ENCODE measurements around the gene MAGEA9B.
"Not testable (repeated sequence)": the region's sequence is repeated elsewhere in the genome, so short reads cannot be mapped to it uniquely, and the experiment has no call there.

Gene MAGEA9B

GRCh38 chrX:149587359-149587758 is at the start of gene MAGEA9B:
Gene MAGEA9B (minus strand): TSS chrX:149587459. CDS start chrX:149583179, 4,280 bp downstream.
- not testable (repeated sequence) for DNase-seq

GRCh38 chrX:149633511-149633910 is 46.3 kb upstream of the MAGEA9B start:
- no peak for DNase-seq

GRCh38 chrX:149631234-149632165 is 44.2 kb upstream of the MAGEA9B start, which contains the start of gene TMEM185A:
Gene TMEM185A (minus strand): TSS chrX:149631792. CDS start chrX:149631580, 212 bp downstream.
- DNase-seq, result peak; percentile 78

GRCh38 chrX:149630681-149631233 is 43.5 kb upstream of the MAGEA9B start:
- DNase-seq, result no peak

GRCh38 chrX:149629730-149630387 is 42.6 kb upstream of the MAGEA9B start:
- no peak for DNase-seq

- DNase-seq, result no peak
Measured at GRCh38 chrX:149628768-149629167, 41.5 kb upstream of the MAGEA9B start.

GRCh38 chrX:149628280-149628679 is 41.0 kb upstream of the MAGEA9B start:
- DNase-seq, result no peak

GRCh38 chrX:149626829-149627228 is 39.6 kb upstream of the MAGEA9B start:
- DNase-seq, result not testable (repeated sequence)

- not testable (repeated sequence) for DNase-seq
Measured at GRCh38 chrX:149619662-149620061, 32.4 kb upstream of the MAGEA9B start.

GRCh38 chrX:149618871-149619270 is 31.6 kb upstream of the MAGEA9B start:
- DNase-seq, result no peak

GRCh38 chrX:149611623-149612175 is 24.4 kb upstream of the MAGEA9B start:
- DNase-seq, result no peak

GRCh38 chrX:149610511-149610910 is 23.3 kb upstream of the MAGEA9B start:
- no peak for DNase-seq

- no peak for DNase-seq
Measured at GRCh38 chrX:149607699-149608098, 20.4 kb upstream of the MAGEA9B start.

- DNase-seq, result not testable (repeated sequence)
Measured at GRCh38 chrX:149605248-149605885, 18.1 kb upstream of the MAGEA9B start.

GRCh38 chrX:149598603-149599002 is 11.3 kb upstream of the MAGEA9B start:
- DNase-seq, result not testable (repeated sequence)

GRCh38 chrX:149595943-149596342 is 8.7 kb upstream of the MAGEA9B start:
- DNase-seq, result not testable (repeated sequence)

- DNase-seq, result not testable (repeated sequence)
Measured at GRCh38 chrX:149595214-149595613, 8.0 kb upstream of the MAGEA9B start, which contains the start of gene HSFX2. Gene HSFX2 (minus strand): TSS chrX:149595314. CDS start chrX:149594700, 614 bp downstream.

GRCh38 chrX:149590993-149591392 is 3.7 kb upstream of the MAGEA9B start:
- DNase-seq, result not testable (repeated sequence)

- DNase-seq, result not testable (repeated sequence)
Measured at GRCh38 chrX:149585631-149586030, 1.6 kb downstream of the MAGEA9B start.

GRCh38 chrX:149573456-149573855 is 13.8 kb downstream of the MAGEA9B start:
- DNase-seq, result not testable (repeated sequence)

GRCh38 chrX:149572743-149573142 is 14.5 kb downstream of the MAGEA9B start:
- DNase-seq, result no peak

- DNase-seq, result no peak
Measured at GRCh38 chrX:149571770-149572169, 15.5 kb downstream of the MAGEA9B start.

All from activated CD4-positive, alpha-beta T cell treated with anti-CD3 and anti-CD28 coated beads, Interleukin-2, Interleukin-6, amounts not matched to agents 100 ng/mL and 50 ng/mL, durations not matched to agents 16 hours and 8 hours (primary cell).